ENCODE data around the gene POLR2C.

Gene POLR2C

DNA sequence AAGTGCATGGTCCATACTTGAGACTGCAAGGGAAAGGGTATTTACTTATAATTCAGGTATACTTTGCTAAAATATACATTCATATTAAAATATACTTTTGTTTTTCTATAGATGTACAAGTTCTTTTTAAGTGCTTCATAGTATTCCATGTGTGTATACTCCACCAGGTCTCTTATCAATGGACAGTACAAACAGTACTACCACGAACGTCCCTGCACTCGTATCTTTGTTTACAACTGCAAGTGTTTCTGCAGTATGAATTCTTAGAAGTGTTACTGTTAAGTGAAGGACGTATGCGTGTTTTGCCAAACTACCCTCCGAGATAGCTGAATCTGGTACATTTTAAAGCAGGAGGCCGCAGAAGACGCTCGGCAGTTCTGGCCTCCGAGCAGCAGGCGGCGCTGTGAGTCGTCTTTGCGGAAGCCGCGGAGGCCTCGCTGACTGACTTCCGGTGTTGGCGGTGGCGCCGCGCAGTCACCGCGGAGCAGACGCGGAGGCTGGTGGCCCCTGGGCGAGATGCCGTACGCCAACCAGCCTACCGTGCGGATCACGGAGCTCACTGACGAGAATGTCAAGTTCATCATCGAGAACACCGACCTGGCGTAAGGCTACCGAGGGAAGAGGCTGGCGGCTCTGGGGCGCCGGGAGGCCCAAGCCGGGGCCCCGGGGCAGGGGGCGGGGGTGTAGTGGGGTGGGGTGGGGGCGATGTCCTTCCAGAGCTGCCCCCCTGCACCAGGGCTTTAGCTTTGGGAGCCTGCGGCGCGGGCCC lies at the start of gene POLR2C:
Gene POLR2C (plus strand): TSS at position 471 of the 769 bp plus-strand sequence. CDS start 46 bp downstream, at position 517.
- H3K4me3 ChIP-seq (ENCODE audit: low read length): peak within 1 kb of the TSS; percentile 94
- no peak for TF ChIP-seq ZNF274 (IDR thresholded peaks at IDR 0.05; ENCODE audit: low read depth, low read length)

- no peak for TF ChIP-seq ZNF274 (IDR thresholded peaks at IDR 0.05; ENCODE audit: low read depth, low read length)
- no peak overlapping the region for H3K4me3 ChIP-seq (ENCODE audit: low read length)
These were observed 49.2 kb upstream of the POLR2C start for GRCh38 chr16:57413301-57413730.

- TF ChIP-seq ZNF274 (IDR thresholded peaks at IDR 0.05; ENCODE audit: low read depth, low read length): no peak
- no peak overlapping the region for H3K4me3 ChIP-seq (ENCODE audit: low read length)
These were observed 48.7 kb upstream of the POLR2C start for GRCh38 chr16:57413733-57414132.

GRCh38 chr16:57416084-57416483 lies 46.4 kb upstream of the POLR2C start:
- no peak overlapping the region for H3K4me3 ChIP-seq (ENCODE audit: low read length)
- TF ChIP-seq ZNF274 (IDR thresholded peaks at IDR 0.05; ENCODE audit: low read depth, low read length): no peak

GRCh38 chr16:57419506-57419905 lies 43.0 kb upstream of the POLR2C start:
- TF ChIP-seq ZNF274 (IDR thresholded peaks at IDR 0.05; ENCODE audit: low read depth, low read length): no peak
- H3K4me3 ChIP-seq (ENCODE audit: low read length): no peak overlapping the region

DNA sequence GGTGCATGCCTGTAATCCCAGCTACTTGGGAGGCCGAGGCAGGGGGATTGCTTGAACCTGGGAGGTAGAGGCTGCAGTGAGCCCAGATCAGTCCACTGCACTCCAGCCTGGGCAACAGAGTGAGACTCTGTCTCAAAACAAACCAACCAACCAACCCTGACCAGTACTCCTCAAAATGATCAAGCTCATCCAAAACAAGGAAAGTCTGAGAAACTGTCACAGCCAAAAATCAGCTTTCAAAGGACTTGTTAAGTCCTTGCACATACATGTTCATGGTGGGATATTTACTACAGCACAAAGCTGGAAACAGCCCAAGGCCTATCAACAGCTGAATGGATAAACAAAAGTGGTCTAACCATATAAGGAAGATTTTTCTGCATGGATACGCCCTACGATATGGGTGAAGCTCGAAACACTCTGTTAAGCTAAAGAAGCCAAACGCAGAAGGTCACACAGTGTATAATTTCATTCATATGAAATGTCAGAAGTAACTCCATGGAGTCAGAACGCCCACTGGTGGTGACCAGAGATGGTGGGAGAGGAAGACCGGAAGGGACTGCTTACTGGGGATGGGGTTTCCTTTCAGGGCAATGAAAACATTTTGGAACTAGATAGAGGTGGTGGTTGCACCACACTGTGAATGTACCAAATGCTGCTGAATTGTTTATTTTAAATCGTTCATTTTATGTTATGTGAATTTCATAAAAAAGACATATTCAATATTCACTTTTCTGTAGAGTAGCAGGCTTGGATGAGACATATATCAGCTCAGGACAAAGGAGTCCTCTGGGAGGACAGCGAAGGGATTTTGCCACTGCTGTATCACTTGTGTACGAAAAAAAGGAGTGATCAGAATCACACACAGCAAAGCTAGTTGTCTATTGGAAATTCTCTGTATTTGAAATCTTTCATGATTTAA lies 40.2 kb upstream of the POLR2C start:
- no peak for TF ChIP-seq ZNF274 (IDR thresholded peaks at IDR 0.05; ENCODE audit: low read depth, low read length)
- H3K4me3 ChIP-seq (ENCODE audit: low read length): no peak overlapping the region

DNA sequence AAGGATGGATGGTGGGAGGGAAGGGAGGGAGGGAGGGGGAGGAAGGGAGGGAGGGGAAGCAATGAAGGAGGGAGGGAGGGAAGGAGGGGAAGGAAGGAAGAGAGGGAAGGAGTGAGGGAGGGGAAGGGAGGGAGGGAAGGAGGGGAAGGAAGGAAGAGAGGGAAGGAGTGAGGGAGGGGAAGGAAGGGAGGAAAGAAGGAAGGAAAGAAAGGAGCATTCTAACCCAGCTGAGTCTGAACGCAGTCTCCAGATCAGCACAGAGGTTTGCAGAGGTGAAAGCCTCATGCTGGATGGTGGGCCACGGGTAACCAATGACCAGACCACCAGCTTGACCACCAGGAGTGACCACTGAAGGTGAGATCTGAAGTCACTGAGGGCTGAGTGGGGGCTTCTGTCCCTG lies 39.3 kb upstream of the POLR2C start:
- no peak for TF ChIP-seq ZNF274 (IDR thresholded peaks at IDR 0.05; ENCODE audit: low read depth, low read length)
- H3K4me3 ChIP-seq (ENCODE audit: low read length): no peak overlapping the region

DNA sequence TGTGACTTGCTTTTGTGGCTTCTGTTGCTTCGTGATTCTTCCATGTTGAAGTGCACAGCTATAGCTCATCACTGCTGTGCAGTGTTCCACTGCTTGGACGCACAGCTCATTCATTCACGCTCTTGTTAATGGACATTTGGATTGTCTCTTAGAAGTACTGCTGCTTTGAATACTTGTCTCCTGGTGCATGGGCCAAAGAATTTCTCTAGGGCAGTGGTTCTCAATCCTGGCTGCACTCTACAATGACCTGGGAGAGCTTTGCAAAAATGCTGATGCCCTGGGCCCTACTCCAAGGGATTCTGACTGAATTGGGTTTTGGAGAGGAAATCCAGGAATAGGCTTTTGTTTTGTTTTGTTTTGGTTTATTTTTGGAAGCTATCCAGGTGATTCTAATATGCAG lies 37.9 kb upstream of the POLR2C start:
- no peak overlapping the region for H3K4me3 ChIP-seq (ENCODE audit: low read length)
- no peak for TF ChIP-seq ZNF274 (IDR thresholded peaks at IDR 0.05; ENCODE audit: low read depth, low read length)

DNA sequence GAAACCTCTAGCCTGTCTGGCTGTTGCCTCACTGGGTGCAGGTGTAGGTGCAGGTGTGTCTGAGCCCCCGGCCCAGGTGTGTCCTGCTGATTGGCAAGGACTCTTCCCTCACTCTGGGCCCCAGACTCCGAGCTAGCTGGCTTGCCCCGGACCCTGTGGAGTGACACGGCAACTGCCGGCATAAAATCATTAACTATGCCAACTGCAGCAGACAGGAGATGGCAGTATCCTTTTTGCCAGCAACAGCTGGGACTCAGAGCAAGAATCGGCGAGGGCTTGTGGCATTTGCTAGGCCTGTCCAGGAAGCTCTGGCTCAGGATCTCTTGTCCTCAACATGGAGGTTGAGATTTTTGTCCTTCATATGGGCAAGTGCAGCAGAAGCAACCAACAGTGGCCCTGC lies 36.1 kb upstream of the POLR2C start:
- no peak overlapping the region for H3K4me3 ChIP-seq (ENCODE audit: low read length)
- TF ChIP-seq ZNF274 (IDR thresholded peaks at IDR 0.05; ENCODE audit: low read depth, low read length): no peak

- TF ChIP-seq ZNF274 (IDR thresholded peaks at IDR 0.05; ENCODE audit: low read depth, low read length): no peak
- no peak overlapping the region for H3K4me3 ChIP-seq (ENCODE audit: low read length)
These were observed 35.2 kb upstream of the POLR2C start for GRCh38 chr16:57427307-57427706.

- no peak for TF ChIP-seq ZNF274 (IDR thresholded peaks at IDR 0.05; ENCODE audit: low read depth, low read length)
These were observed 34.7 kb upstream of the POLR2C start for GRCh38 chr16:57427824-57428223.

DNA sequence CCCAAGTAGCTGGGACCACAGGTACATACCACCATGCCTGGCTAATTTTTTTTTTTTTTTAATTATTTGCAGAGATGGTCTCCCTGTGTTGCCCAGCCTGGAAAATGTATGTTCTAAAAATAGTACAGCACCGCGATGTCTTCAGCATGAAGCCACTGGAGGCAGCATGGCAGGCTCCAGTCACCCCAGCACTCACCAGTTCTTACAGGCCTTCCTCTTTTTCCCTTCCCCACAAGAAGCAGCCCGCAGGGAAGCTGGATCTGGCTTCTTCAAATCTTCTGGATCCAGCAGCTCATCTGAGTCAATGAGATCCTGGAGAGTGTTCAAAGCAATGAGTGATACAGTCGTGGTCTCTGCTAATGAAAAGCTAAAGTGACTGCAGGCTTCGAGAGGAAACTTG lies 31.5 kb upstream of the POLR2C start:
- no peak overlapping the region for H3K4me3 ChIP-seq (ENCODE audit: low read length)
- TF ChIP-seq ZNF274 (IDR thresholded peaks at IDR 0.05; ENCODE audit: low read depth, low read length): no peak

More at GRCh38 chr16:57427824-57428223, 34.7 kb upstream of the POLR2C start:
- no peak overlapping the region for H3K4me3 ChIP-seq (ENCODE audit: low read length)

- no peak for TF ChIP-seq ZNF274 (IDR thresholded peaks at IDR 0.05; ENCODE audit: low read depth, low read length)
- H3K4me3 ChIP-seq (ENCODE audit: low read length): no peak overlapping the region
These were observed 30.0 kb upstream of the POLR2C start for GRCh38 chr16:57432505-57432904.

DNA sequence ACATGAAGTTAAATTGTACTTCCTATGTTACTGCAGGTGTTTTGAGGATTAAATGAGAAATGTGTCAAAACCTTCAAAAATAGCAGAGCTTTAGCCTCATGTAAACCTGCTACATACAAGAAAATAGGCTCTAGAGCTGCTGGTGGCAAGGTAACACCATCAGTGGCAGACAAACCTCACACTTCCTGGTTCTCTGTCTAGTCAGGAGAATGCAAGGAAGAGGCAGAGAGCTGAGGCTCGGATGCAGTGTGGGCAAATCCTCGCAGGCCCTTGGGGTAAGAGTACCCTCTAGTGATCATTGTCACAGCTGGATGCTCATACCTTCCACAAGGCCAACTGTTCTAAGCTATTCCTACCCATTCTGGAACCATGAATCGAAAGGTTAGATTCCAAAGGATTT lies 29.5 kb upstream of the POLR2C start:
- TF ChIP-seq ZNF274 (IDR thresholded peaks at IDR 0.05; ENCODE audit: low read depth, low read length): no peak
- H3K4me3 ChIP-seq (ENCODE audit: low read length): no peak overlapping the region

DNA sequence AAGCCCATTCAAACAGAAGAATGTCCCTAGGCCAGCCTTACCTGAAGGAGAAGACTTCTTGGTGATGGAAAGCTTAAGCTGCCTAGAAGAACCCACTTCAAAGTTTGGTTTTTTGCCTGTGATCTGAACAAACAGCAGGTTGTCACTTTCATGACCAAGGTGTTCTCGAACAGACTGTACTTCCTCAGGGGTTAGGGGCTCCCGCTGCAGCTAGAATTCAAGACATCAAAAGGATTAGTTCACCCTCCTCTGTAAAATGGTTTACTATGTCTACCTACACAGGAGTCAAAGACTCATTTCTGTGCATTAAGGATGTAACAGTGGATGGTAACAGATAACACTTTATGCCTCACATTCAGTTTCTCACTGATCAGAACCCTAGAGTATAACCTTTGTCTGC lies 28.5 kb upstream of the POLR2C start:
- TF ChIP-seq ZNF274 (IDR thresholded peaks at IDR 0.05; ENCODE audit: low read depth, low read length): no peak
- H3K4me3 ChIP-seq (ENCODE audit: low read length): no peak overlapping the region

All from GM08714 (cell line).